ENCODE results near the gene TRIM56.

The TRIM56 gene

DNA sequence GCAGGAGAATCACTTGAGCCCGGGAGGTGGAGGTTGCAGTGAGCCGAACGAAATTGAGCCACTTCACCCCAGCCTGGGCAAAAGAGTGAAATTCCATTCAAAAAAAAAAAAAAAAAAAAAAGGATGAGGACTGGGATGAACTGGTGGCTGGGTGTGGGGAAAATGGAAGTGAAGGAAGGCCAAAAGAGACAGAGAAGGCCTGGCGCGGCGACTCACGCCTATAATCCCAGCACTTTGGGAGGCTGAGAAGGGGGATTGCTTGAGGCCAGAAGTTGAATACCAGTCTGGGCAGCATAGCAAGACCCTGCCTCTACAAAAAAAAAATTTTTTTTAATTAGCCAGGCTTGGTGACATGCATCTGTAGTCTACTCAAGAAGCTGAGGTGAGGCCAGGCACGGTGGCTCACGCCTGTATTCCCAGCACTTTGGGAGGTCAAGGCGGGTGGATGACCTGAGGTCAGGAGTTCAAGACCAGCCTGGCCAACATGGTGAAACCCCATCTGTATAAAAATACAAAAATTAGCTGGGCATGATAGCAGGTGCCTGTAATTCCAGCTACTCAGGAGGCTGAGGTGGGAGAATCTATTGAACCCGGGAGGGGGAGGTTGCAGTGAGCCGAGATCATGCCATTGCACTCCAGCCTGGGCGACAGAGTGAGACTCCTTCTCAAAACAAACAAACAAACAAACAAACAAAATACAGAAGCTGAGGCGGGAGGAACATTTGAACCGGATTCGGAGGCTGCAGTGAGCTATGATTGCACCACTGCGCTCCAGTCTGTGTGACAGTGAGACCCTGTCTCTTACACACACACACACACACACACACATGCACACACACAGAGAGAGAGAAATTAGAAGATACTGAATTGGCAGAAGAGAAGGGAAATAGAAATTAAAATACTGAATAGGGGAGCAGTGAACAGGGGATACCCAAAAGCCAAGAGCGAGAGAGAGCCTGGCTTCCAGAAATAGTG is 47.6 kb downstream of the TRIM56 start:
- DNase-seq (ENCODE audit: low spot score), result peak; percentile 60

DNA sequence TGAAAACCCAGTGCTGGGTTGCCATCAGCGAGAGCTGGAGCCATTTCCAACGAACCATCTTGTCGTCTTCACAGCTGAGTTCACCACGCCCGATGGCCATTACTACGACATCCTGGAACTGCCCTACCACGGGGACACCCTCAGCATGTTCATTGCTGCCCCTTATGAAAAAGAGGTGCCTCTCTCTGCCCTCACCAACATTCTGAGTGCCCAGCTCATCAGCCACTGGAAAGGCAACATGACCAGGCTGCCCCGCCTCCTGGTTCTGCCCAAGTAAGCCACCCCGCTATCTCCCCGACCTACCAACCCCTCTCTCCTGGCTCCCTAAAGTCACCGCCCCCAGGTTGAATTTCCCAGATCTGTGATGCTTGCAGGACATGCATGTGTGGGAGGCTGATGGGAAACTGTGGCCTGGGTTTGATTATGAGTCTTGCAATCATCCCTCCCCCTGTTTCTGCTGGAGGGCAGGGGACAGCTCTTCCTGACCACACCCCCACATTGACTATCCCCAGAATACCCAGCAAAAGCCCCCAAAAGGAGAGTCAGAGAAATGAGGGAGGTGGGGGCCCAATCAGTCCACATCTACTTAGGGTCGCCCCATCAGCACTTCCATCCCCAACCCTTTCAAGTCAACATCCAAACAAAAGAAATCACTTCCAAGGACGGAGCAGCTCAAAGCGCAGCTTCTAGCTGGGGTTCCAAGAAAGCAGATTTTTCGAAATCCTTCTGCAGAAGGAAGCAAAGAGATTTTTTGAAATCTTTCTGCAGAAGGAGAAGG is 48.5 kb downstream of the TRIM56 start:
- peak; percentile 57 for DNase-seq (ENCODE audit: low spot score)

DNA sequence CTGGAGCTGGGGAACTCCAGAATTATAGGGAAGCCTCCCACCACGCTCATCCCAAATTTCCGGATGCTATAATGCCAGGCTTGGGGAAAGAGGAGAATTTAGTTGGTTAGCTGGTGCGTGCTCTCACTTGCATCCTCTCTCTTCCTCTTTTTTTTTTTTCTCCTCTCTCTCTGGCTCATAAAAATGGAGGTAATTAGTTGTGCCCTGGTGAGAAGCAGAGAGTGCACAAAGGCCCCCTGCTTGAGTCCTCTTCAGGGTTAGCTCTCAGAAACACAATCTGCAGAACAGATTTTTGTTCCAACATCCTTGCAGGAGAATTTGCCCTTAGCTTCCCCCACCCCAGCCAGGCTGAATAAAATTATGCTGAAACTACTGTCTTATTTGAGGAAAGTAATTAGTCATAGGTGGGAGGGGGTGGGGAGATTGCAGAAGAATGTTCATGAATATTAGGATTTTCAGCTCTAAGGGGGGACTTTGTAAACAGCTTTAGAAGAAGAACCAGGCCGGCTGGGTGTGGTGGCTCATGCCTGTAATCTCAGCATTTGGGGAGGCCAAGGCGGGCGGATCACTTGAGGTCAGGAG is 49.2 kb downstream of the TRIM56 start:
- DNase-seq (ENCODE audit: low spot score), result peak; percentile 60

DNA sequence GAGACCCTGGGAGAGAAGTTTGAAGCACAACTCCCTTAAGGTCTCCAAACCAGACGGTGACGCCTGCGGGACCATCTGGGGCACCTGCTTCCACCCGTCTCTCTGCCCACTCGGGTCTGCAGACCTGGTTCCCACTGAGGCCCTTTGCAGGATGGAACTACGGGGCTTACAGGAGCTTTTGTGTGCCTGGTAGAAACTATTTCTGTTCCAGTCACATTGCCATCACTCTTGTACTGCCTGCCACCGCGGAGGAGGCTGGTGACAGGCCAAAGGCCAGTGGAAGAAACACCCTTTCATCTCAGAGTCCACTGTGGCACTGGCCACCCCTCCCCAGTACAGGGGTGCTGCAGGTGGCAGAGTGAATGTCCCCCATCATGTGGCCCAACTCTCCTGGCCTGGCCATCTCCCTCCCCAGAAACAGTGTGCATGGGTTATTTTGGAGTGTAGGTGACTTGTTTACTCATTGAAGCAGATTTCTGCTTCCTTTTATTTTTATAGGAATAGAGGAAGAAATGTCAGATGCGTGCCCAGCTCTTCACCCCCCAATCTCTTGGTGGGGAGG is 52.5 kb downstream of the TRIM56 start:
- DNase-seq (ENCODE audit: low spot score), result no peak

DNA sequence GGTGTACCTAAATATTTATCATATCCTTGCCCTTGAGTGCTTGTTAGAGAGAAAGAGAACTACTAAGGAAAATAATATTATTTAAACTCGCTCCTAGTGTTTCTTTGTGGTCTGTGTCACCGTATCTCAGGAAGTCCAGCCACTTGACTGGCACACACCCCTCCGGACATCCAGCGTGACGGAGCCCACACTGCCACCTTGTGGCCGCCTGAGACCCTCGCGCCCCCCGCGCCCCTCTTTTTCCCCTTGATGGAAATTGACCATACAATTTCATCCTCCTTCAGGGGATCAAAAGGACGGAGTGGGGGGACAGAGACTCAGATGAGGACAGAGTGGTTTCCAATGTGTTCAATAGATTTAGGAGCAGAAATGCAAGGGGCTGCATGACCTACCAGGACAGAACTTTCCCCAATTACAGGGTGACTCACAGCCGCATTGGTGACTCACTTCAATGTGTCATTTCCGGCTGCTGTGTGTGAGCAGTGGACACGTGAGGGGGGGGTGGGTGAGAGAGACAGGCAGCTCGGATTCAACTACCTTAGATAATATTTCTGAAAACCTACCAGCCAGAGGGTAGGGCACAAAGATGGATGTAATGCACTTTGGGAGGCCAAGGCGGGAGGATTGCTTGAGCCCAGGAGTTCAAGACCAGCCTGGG is 53.1 kb downstream of the TRIM56 start:
- peak; percentile 99 for DNase-seq (ENCODE audit: low spot score)

DNA sequence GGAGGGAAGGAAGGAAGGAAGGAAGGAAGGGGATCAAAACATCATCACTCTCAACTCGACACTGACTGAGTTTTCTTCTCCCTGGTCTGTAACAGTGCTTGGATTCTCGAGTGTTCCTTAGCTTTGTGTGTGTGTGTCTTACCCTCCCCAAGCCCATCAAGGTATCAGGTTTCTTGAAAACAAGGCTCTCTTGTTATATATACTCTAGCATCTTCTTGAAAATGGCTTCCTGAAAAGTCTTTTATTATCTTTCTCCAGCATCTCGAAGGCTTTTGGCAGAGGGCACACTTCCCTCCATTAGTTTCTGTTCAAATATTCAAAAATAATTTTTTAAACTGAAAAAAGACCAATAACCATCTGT is 55.0 kb downstream of the TRIM56 start:
- DNase-seq (ENCODE audit: low spot score), result no peak

DNA sequence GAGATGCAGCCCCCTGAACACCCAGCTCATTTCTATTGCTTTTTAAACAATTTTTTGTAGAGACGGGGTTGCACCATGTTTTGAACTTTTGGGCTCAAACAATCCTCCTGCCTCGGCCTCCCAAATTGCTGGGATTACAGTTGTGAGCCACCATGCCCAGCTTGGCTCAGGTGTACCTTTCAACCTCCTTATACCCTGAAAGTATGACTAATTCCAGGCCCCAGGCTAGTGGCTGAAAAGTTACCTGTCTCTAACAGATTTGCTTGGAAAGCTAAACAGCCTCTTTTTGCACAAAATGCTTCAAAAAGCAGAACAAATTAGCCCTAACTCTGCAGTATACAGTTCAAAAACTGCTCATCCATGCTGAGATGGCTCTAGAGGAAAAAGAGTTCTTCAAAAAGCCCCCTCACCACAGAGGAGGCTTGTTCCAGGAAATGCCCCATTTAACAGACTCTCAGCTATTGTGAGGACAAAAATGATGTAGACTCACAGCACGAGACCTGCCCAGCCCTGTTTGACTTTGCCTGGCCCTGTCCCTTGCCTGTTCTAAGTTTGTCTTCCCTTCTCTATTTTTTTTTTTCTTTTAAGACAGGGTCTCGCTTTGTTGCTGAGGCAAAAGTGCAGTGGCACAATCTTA is 55.6 kb downstream of the TRIM56 start:
- DNase-seq (ENCODE audit: low spot score), result no peak

Data from RKO (cell line).